HG02981 (cell line): ENCODE data around the gene DISP2.

ENCODE experiments used
- ATAC-seq: cut with Tn5 transposase; IDR thresholded peaks from one replicate; pipeline ENCODE4 v1.9.1; 2021; ENCODE audit warnings: mild to moderate bottlenecking, moderate library complexity; ENCODE audit not compliant: unreplicated experiment

The DISP2 gene, protein sequence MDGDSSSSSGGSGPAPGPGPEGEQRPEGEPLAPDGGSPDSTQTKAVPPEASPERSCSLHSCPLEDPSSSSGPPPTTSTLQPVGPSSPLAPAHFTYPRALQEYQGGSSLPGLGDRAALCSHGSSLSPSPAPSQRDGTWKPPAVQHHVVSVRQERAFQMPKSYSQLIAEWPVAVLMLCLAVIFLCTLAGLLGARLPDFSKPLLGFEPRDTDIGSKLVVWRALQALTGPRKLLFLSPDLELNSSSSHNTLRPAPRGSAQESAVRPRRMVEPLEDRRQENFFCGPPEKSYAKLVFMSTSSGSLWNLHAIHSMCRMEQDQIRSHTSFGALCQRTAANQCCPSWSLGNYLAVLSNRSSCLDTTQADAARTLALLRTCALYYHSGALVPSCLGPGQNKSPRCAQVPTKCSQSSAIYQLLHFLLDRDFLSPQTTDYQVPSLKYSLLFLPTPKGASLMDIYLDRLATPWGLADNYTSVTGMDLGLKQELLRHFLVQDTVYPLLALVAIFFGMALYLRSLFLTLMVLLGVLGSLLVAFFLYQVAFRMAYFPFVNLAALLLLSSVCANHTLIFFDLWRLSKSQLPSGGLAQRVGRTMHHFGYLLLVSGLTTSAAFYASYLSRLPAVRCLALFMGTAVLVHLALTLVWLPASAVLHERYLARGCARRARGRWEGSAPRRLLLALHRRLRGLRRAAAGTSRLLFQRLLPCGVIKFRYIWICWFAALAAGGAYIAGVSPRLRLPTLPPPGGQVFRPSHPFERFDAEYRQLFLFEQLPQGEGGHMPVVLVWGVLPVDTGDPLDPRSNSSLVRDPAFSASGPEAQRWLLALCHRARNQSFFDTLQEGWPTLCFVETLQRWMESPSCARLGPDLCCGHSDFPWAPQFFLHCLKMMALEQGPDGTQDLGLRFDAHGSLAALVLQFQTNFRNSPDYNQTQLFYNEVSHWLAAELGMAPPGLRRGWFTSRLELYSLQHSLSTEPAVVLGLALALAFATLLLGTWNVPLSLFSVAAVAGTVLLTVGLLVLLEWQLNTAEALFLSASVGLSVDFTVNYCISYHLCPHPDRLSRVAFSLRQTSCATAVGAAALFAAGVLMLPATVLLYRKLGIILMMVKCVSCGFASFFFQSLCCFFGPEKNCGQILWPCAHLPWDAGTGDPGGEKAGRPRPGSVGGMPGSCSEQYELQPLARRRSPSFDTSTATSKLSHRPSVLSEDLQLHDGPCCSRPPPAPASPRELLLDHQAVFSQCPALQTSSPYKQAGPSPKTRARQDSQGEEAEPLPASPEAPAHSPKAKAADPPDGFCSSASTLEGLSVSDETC (N-terminal part only)

DNA sequence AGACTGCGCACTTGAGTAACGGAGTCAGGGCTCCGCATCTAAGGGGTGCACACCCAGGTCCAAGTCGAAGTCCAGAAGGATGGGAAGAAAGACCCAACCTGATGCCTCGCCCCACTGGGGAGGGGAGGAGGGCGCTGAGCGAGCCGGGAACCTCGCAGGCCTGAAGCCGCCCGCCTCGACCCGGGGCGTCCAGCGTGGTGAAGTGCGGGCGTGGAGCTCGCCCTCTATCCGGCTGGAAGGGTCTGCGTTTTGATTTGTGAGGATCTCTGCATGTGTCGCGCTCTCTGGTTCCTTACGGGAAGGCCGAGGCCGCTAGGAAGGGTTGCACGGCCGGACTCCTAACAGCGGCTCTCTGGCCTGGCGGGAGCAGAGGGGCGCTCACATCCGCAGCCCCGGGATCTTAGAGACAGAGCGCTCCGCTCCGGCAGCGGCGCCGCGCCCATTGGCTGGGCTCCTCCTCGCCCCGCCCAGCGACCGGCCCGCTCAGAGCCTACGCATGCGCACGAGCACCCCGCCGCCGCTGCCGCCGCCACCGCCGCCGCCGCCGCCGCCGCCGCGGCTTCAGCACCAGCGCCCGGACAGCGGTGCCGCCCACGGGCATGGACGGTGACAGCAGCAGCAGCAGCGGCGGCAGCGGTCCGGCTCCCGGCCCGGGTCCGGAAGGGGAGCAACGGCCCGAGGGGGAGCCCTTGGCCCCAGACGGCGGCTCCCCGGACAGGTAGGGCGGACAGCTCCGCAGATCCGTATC, at the start of gene DISP2:
TSS of gene DISP2 (plus strand) at position 497 of the 748 bp plus-strand sequence. CDS start at position 600, 103 bp downstream.
- ATAC-seq = peak; percentile 78

DNA sequence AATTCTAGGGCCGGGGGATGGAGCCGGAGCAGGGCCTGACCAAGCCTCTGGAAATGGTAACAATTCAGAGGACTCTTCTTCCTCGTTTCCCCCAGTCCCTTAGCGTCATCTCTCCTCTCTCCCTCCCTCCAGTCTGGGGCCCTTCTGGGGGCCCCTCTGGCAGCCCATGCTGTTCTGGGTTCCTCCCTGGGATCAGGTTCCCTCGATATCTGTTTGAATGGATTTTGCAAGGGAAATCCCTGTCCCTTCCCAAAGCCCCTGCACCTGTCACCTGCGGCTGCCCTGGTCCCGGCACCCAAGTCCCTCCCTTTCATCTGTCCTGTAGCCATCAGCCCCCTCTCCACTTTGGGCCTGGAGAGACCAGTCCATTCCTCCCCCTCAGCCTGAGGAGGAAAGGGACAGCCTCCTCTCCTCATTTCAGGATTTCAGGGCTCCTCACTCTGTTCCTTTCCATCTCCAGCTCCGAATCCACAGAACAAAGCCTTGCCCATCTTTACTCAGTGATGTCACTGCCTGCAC, 48.6 kb upstream of the DISP2 start:
- ATAC-seq = no peak

DNA sequence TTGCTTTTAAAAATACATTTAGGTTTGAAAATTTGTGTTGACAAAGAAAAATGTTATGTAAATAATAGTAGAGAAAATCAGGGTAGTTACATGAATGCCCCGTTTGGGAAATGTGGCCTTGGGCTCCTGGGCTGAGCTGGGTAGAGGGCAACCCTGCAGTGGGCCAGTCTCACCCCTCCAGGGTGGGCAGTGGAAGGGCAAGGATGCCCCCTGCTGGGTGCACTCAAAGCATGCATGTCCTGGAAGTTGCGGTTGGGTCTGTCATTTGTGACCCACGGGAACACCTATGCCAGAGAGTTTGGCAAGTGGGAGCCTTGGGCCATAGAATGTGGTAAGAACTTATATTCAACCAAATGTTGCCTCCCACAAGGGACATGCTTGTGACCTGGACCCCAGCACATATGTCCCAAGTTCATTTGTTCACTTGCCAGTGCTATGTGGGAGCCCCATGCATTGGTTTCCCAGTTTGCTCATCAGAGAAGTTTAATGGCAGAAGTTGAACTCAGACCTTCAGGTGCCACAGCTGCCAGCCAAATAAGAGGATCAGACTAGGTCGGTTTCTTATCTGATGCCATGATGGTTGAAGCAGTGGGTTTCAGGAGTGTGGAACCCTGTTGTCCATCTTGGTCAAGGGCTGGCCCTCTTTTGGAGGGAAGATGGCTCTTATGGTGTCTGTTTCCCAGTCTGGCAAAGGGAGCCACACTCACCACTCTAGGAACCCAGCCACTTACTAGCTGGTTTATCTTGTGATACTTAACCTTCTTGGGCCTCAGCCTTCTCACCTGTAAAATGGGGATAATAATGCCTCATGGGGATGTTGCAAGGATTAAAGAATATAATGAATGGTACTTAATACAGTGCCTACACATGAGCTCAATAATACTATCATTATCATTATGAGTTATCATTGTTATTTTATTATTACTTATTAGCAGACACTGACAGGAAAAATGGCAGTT, 47.7 kb upstream of the DISP2 start:
- ATAC-seq = no peak

DNA sequence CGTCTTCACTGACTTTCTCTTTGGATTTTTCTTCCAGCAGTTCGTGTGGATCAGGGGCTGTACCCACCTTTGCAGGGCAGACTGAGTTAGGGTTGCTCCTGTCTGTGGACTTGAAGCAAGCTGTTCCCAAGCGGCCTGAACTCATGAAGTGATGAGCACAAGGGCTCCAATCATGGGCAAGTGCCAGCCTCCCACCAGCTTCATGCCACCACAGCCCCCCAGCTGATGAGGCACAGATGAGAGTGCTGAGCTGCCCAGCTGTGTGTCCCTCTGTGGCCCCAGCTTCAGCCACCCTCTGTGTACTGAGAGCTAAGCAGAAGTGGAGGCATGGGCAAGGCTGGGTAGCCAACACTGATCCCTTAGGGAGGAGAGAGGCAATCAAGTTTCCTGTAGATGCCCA, 47.0 kb upstream of the DISP2 start:
- no peak for ATAC-seq

DNA sequence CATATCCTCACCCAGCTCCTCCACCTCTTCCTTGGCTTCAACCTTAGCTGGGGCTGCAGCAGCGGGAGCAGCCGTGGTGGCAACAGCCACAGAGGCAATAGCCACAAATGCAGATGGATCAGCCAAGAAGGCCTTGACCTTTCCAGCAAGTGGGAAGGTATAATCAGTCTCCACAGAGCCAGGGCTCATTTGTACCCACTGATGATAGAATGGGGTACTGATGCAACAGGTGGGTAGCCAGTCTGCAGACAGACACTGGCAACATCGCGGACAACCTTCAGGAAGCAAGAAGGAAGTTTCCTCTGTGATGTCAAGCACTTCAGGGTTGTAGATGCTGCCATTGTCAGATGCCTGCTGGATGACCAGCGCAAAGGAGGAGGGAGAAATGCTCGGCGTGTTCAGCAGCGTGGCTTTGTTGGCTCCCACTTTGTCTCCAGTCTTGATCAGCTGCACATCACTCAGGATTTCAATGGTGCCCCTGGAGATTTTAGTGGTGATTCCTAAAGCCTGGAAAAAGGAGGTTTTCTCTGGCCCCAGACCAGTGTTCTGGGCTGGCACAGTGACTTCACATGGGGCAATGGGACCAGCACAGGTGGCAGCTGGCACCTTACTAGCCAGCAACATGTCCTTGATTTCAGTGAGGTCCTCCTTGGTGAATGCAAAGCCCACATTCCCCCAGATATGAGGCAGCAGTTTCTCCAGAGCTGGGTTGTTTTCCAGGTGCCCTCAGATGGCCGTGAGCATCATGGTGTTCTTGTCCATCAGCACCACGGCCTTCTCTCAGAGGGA, 45.5 kb upstream of the DISP2 start:
- ATAC-seq = no peak

DNA sequence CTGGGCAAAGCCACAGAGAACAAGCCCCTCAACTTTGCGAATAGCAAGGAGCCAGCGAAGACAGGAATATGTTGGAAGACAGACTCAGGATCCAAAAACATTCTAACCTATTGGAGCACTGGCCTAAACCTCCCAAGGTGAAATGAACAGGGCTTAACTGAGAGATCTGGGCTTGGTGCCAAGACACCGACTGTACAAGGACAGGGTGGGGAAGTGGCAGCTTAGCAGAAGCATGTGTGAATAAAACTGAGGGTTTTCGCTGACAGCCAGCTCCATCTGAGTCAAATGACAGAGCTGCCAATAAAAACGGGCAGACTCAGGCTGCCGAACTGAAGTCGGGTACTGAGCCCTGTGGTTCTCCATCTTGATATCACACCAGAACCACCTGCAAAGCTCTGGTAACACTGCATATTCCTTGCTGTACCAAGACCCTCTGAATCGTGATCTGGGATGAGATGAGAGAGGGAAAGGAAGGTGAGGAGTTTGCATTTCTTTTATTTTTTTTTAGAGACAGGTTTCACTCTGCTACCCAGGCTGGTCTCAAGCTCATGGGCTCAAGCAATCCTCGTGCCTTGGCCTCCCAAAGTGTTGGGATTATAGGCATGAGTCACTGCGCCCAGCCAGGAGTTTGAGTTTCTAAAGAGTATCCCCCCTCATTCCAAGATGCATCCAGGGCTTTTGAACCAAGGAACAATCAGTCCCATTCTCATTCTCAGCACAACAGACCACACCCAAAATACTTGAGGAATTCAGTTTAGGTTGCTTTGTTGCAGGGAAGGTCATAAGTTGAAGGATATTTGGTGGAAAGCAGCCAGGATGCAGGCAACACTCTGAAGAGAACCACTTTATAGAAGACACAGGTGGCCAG, 44.3 kb upstream of the DISP2 start:
- ATAC-seq = no peak

DNA sequence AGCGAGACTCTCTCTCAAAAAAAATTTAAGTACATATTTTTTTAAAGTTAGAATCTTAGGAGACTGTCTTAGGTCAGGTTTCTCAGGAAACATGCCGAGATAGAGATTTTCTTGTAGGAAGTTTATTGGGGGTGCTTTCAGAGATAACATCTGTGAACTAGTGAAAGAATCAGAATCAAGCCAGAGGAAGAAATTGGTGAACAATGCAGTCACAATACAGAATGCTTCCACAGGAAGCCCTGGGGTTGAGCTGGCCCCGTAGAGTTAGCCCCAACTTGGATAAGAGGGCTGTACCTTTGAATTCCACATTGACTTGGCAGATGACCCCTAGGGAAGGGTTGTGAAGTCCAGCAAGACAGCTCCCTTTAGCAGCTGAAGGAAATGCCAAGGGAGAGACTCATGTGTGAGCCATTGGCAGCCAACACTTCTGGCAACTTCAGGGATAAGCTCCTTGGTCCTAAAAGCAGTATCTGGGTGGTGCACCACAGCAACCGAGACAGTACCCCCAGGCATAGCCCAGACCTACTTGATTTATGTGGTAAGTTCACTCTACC, 43.2 kb upstream of the DISP2 start:
- no peak for ATAC-seq

DNA sequence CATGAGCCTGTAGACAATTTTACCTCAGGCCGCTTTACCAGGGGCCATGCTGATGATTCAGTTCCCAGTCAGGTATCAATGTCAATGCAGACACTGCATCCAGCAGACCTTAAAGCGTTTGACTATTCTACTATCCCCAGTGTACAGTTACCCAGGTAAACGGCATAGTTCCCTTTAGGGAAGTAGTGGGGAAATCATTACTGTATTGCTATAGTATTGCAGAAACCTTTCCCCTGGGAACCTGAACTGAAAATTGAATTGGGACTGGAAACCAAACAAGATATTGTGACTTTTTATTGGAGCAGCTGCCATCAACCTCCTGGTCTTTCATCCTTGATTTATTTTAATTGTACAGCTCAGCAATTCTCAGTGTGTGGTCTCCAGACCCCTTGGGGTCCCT, 41.1 kb upstream of the DISP2 start:
- no peak for ATAC-seq

DNA sequence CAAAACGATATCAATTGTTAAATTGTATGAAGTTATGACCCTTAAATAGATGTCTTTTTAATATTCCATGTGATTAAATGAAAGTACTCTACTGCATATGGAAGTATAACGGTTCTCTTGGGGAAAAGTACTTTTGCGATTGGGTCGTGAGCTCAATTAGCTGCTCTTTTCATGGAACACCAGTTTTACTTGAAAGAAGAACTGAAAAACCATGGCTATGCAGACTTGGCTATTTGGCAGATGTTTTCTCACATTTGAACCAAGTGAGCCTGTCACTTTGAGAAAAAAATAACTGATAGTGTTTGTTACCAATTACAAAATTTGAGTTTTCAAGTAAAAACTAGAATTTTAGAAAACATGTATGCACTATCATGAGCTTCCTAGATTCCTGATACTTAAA, 40.4 kb upstream of the DISP2 start:
- ATAC-seq = no peak

DNA sequence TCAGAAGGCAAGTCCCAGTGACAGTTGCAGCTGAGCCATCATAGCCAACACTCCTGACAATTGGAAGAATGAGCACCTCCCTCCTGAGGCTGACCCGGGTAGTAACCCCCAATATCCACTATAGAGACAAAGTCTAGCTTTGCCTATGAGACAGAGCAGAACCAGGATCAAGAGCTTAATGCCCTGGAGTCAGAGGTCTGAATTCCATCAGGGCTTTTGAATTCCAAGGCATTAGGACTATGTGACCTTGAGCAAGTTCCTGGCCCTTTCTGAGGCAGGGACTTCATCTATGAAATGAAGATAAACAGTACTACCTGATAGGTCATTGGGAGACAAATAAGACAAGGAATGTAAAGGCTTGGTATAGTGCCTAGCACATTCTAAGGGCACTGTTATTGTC, 37.6 kb upstream of the DISP2 start:
- no peak for ATAC-seq

DNA sequence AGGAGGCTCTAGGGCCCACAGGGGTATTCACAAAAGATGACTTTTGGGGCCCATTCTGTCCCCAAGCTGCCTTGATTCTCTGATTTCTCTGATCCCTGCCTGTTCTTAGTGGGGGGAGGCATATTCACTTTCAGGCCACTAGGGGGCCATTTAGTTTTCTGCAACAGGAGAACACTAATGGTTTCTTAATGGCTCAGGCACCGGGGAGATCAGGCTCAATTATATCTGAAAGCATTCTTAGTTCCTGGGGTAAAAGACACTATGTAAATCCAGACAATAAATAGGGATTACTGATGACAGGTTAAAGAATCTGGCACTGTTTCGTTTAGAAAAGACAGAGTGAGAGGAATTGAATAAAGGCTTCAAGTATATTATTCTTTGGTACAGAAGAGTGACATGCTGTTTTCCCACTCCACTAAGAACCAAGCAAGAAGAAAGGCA, 37.1 kb upstream of the DISP2 start:
- ATAC-seq = no peak

DNA sequence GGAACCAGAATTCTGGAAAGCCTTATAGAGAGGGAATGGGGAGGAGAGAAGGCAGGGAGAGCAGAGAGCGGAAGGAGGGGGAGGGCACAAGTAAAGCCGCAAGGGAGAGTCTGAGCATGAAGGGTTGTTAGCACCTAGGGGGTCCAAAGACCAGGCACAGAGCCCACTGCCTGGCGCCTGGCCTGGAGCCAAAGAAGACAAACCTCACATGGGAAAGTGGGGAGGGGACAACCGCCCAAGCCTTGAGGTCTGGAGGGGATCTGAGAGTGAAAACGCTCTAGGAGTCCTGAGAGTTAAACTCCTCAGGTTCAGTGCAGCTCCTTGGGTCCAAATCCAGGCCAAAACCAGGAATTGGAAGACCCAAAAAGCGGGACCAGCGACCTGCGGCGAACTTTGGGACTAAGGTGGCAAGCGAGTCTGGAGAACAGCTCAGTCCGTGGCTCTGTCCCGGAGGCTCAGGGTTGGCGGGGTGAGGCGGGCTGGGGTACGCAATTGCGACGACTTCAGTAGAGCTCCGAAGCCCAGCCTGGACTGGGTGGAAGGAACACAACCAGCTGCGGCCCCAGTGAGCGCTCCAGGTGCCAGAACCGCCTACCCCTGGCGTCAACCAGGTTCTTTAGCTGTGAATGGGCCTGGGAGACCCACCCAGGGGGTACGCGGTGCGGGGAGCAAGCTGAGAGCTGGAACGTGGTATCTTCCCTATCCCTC, 35.3 kb upstream of the DISP2 start:
- no peak for ATAC-seq

DNA sequence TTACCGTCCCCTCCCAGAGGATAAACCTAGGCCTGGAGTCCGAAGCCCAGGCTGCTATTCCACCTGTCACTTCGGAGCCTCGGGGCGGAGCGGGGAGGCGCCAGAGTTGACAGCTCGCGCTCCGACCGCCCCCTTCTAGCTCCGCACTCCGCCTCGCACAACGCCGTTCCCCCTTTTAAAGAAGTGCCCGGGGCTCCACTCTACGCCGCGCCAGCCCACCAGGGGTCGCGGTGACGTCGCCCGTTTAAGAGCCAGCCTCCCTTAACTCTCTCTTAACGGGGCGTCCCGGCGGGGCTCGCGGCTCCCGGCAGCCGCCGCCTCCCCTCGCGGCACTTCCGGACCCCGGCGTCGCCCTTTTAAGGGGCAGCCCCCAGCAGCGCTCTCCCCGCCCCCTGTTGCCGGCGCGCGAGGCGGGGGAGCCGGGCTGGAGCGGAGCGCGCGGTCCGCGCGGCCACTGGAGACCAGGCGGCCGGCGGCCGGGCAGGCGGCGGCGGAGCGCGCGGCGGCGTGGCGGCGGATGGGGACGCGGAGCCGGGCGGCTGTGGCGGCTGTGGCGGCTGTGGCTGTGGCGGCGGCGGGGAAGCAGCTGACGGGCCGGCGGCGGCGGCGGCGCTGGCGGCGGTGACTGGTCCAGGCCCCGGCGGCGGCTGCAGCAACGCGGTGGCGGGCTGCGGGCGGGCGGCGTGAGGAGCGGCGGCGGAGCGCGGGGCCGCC, 34.6 kb upstream of the DISP2 start, which contains the start of gene INAFM2:
TSS of gene INAFM2 (plus strand) at position 454 of the 714 bp plus-strand sequence. CDS start 364 bp downstream, outside the sequence.
- peak; percentile 89 for ATAC-seq

DNA sequence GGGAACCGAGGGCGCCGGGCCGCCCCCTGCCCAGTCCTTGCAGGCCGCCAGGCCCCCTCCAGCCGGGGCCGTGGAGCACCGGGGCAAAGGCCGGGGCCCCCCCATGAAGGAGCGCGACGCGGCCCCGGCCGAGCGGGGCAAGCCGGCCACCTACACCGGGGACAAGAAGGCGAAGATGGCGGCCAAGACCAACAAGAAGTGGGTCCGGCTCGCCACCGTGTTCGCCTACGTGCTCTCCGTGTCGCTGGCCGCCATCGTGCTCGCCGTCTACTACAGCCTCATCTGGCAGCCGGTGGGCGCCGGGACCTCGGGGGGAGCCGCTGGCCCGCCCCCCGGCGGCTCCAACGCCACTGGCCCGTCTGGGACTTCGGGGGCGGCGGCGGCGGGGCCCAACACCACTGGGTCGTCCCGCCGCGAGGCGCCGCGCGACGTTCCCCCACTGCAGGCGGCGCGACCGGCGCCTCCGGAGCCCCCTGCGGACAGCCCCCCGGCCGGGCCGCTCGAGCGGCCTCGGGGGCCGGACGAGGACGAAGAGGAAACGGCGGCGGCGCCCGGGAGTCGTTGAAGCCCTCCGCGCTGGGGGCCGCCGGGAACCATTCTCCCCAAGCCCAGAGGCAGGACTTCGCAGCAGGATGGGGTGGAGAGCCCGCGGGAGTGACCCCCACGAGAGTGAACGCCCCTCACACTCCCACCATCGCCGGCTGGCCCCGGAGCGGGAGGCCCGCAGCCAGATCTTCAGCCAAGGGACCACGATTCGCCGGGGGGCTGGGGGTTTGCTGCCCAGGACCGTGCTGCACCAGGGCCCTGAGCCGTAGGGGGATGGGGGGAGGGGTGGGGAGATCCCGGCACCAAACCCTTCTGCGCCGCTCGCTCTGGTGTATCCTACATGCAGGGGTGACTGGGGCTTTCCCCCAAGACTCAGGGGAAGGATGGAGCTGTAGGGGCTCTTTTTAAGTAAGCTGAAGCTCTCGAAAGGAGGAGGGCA, 33.8 kb upstream of the DISP2 start:
- peak; percentile 2 for ATAC-seq
